Thyroid gland (tissue), 4 donors: ENCODE results near the gene MSH5. TPM values are rescaled to one million over a fixed set of nuclear protein-coding genes. Genes with fewer than 3 reads are reported as not detected.

Source experiments
- DNase-seq, 2 donors: peaks; one replicate each; pipeline ENCODE4 v3.0.0-alpha.2; 2019
- H3K27ac ChIP-seq, 3 donors: fragments of 200-600 bp; sonication (generic); 1 replicate in 2 of 3; 2 replicates in 1 of 3; pipeline ENCODE4 v1.5.1; 2016 to 2019; ENCODE audit warnings: mild to moderate bottlenecking in 1 of 3, moderate library complexity in 1 of 3
- H3K27me3 ChIP-seq: fragments of 200-600 bp; sonication (generic); one replicate; pipeline ENCODE4 v1.5.1; 2019
- H3K36me3 ChIP-seq, 2 donors: fragments of 200-600 bp; sonication (generic); one replicate each; pipeline ENCODE4 v1.5.1; 2016 to 2019
- H3K4me1 ChIP-seq, 2 donors: fragments of 200-600 bp; sonication (generic); one replicate each; pipeline ENCODE4 v1.5.1; 2017 to 2019
- H3K4me3 ChIP-seq, 3 donors: fragments of 200-600 bp; sonication (generic); replicated peaks in 1 of 3; 1 replicate in 2 of 3; 2 replicates in 1 of 3; pipeline ENCODE4 v1.5.1; 2016; ENCODE audit warnings: mild to moderate bottlenecking in 1 of 3
- H3K9me3 ChIP-seq: fragments of 200-600 bp; sonication (generic); one replicate; pipeline ENCODE4 v1.5.1; 2017
- POLR2A ChIP-seq, 2 donors: fragments of 450-650 bp; IDR thresholded peaks; one replicate each; pipeline ENCODE4 v1.6.1; 2017; ENCODE audit warnings: antibody characterized with exemption in 2 of 2, mild to moderate bottlenecking in 2 of 2, moderate library complexity in 1 of 2
- WGBS, 2 donors: methylation state at CpG; one replicate each; pipeline ENCODE4 v1.1.5; 2017; 5-methylcytosine and 5-hydroxymethylcytosine counted together
- intact Hi-C: fragments of 100-400 bp; cut with DNase I; formaldehyde crosslinking; loops from one replicate; pipeline ENCODE4 v1.15.1; 2023
- total RNA-seq, 4 donors: library from RNA; depleted of rRNA; stranded (reverse); fragments of >200 nt; gene quantifications; one replicate each; pipeline ENCODE4 v1.2.3, GENCODE V29; 2016
- TF ChIP-seq, protein P1 (sequence below), 6 experiments: fragments of 200-600 bp in 3 of 6; fragments of 450-650 bp in 3 of 6; sonication (generic) in 3 of 6; IDR thresholded peaks; one replicate each; pipeline ENCODE4 v1.5.1; 2016 to 2019; ENCODE audit warnings: antibody characterized with exemption in 6 of 6, mild to moderate bottlenecking in 2 of 6, inconsistent platforms in 1 of 6, moderate library complexity in 1 of 6

The MSH5 gene
- total RNA-seq, 4 donors from 2014 or later: 5.6 to 11.2 (median 7.2) TPM

DNA sequence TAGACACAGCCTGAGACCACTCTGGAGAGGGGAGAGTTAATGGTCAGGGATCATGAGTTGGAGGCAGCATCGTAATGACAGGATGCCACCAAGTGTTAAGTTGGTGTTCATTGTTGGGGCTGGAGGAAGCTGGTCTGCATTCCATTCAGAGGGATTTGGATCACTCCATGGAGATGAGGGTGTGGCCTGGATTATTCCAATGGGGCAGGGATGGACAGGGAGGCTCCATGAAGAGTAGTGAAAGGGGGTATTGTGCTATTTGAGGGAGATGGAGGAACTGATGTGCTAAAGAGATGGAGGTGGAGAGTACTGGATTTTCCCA is 23.8 kb downstream of the MSH5 start:
- intact Hi-C loops: no loop called here
- Histone ChIP-seq H3K27me3 (no peaks in the 10 kb centered on the region), H3K36me3 (no peaks in the 10 kb centered on the region), H3K4me3 (no peak overlapping the region), H3K27ac (no peak overlapping the region), H3K9me3 (no peaks in the 10 kb centered on the region), H3K4me1 (no peaks in the 10 kb centered on the region)
- 26 to 33% methylated on average over 1 of the region's 1 CpG for WGBS, 2 donors
- DNase-seq: no peak
- no peak for TF ChIP-seq POLR2A (IDR thresholded peaks at IDR 0.05)
- TF ChIP-seq, protein P1, sequence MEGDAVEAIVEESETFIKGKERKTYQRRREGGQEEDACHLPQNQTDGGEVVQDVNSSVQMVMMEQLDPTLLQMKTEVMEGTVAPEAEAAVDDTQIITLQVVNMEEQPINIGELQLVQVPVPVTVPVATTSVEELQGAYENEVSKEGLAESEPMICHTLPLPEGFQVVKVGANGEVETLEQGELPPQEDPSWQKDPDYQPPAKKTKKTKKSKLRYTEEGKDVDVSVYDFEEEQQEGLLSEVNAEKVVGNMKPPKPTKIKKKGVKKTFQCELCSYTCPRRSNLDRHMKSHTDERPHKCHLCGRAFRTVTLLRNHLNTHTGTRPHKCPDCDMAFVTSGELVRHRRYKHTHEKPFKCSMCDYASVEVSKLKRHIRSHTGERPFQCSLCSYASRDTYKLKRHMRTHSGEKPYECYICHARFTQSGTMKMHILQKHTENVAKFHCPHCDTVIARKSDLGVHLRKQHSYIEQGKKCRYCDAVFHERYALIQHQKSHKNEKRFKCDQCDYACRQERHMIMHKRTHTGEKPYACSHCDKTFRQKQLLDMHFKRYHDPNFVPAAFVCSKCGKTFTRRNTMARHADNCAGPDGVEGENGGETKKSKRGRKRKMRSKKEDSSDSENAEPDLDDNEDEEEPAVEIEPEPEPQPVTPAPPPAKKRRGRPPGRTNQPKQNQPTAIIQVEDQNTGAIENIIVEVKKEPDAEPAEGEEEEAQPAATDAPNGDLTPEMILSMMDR (IDR thresholded peaks at IDR 0.05): no peak

DNA sequence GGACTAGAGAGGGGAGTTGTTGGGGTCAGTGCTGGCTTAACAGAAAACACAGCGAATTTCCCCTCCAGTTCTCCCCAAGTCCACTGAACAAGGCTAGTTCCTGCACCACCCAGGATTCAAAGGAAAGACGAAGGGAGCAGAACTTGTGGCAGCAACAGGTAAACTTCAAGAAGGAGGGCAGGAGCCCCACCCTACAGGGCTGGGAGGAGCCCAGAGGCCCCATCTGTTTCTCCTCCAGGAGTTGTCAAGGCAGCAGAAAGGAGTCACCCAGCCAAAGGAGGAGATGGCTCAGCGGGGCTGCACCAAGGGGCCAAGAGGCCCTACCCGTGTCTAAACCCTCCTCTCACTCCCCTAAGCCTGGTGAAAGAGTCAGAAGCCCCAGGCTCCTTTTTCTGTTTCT is 24.4 kb downstream of the MSH5 start:
- 89 to 91% methylated on average over 4 of the region's 4 CpGs for WGBS, 2 donors
- no peak overlapping the region for H3K27ac ChIP-seq

DNA sequence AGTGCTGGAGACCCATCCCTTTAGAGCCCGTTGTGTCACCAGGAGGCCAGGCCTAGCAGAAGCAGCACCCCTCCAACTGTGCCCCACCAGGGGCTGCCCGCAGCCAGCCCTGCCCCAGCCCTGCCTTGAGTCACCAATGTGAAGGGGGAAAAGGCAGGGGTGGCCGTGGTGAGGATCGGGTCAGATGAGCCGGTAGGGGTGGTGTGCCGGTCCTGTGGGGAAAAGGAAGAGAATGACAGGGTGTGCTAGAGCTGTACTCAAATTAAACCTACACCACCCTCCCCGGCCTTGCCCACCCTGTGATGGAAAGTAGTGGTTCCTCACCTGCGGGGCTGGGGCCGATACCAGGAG is 25.7 kb downstream of the MSH5 start:
- TF ChIP-seq, protein P1 (IDR thresholded peaks at IDR 0.05): no peak
- TF ChIP-seq POLR2A (IDR thresholded peaks at IDR 0.05): no peak
- H3K9me3 ChIP-seq: no peaks in the 10 kb centered on the region
- no peak for DNase-seq
- no peak overlapping the region for H3K27ac ChIP-seq
- WGBS, 2 donors: 80 to 83% methylated on average over 9 of the region's 9 CpGs
- H3K27me3 ChIP-seq: no peaks in the 10 kb centered on the region
- no peaks in the 10 kb centered on the region for H3K36me3 ChIP-seq
- intact Hi-C loops: no loop called here
- no peak overlapping the region for H3K4me3 ChIP-seq
- no peaks in the 10 kb centered on the region for H3K4me1 ChIP-seq

More for the DNA sequence above, 24.4 kb downstream of the MSH5 start:
- no peak for DNase-seq
- intact Hi-C loops: no loop called here
- Histone ChIP-seq H3K9me3 (no peaks in the 10 kb centered on the region), H3K27me3 (no peaks in the 10 kb centered on the region), H3K4me3 (no peak overlapping the region), H3K36me3 (no peaks in the 10 kb centered on the region), H3K4me1 (no peaks in the 10 kb centered on the region)
- no peak for TF ChIP-seq POLR2A (IDR thresholded peaks at IDR 0.05)
- TF ChIP-seq, protein P1 (IDR thresholded peaks at IDR 0.05): no peak

DNA sequence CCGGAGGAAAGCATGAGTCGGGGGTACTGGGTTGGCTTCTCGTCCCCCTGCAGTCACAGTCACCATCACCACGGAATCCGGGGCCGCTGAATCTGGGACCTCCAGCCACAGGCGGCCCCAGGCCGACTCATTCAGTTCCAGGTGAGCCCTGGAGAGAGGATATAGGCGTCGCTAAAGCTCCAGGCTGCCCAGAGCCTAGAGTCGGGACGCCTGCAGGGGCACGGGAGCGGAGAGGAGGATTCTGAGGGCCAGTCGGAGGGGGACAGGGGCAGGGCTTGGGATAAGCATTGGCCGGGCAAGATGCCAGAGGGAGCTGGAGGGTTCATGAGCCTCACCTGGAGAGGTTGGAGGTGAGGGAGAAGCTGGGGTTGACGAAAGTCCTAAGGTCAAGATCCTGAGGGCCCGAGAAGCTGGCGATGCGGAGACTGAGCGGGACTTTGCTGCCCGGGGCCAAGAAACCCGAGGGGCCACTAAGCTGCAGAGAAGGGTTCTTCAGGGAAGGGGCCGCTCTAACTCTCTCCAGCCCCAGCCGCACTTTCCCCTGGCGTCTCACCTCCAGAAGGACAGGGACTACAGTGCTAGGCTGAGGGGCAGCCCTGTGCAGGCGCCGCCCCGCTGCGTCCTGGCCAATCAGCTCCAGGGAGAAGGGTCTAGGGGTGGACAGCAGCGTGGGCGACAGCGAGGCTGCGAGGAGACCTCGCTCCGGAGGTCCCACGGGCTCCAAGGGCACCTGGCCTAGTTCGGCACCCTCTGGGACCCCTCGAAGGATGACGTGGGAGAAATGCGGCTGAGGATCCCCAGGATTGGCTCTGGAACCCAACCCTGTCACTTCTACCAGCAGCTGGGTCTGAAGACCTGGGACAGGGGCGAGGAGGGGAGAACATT is 26.3 kb downstream of the MSH5 start:
- Histone ChIP-seq H3K27ac (no peak overlapping the region), H3K4me1 (no peaks in the 10 kb centered on the region), H3K4me3 (peak overlapping the region in 1 of 3 donors; percentile 4), H3K9me3 (no peaks in the 10 kb centered on the region), H3K36me3 (no peaks in the 10 kb centered on the region), H3K27me3 (no peaks in the 10 kb centered on the region)
- TF ChIP-seq, protein P1 (IDR thresholded peaks at IDR 0.05): no peak
- TF ChIP-seq POLR2A (IDR thresholded peaks at IDR 0.05): peak in 1 of 2 donors; percentile 5
- WGBS, 2 donors: 32 to 57% methylated on average over 24 to 28 of the region's 42 CpGs
- intact Hi-C loops: no loop called here
- DNase-seq: peak; percentile 18 to 38

DNA sequence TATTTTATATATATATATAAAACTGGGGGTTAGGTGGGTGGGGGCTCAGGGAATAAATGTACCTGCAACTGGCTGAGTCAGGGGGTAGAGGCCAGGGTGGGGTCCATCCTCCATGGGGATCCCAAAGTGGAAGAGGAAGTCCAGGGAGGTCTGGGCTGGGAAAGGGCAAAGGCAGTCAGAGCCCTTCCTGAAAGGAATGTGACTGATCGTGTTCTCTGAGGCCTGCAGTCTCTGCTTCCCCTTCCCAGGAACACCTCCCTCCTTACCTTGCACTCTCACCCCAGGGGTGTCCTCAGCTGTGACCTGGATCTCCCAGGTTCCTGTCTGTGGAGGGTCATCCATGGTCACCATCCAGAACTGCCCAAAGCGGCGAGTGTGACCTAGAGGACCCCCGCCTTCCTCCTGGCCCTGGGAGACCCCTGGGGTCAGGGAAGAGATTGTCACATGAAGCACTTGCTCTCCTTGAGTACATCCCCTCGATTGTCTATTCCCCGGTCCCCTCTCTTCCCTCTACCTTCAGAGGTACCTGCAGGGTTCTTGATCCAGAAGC is 27.4 kb downstream of the MSH5 start:
- Histone ChIP-seq H3K36me3 (no peaks in the 10 kb centered on the region), H3K27me3 (no peaks in the 10 kb centered on the region), H3K4me1 (no peaks in the 10 kb centered on the region), H3K9me3 (no peaks in the 10 kb centered on the region), H3K27ac (no peak overlapping the region), H3K4me3 (no peak overlapping the region)
- TF ChIP-seq POLR2A (IDR thresholded peaks at IDR 0.05): no peak
- WGBS, 2 donors: 70 to 85% methylated on average over 3 to 6 of the region's 6 CpGs
- intact Hi-C loops: no loop called here
- no peak for DNase-seq
